ENCODE measurements around the gene SF1. TPM values are rescaled to one million over a fixed set of nuclear protein-coding genes. Genes with fewer than 3 reads are reported as not detected.
A peak's percentile ranks its signal among the peaks of the same experiment; 100 is the strongest.

Gene SF1
- total RNA-seq, 2 donors from 2014 or later, result 196 to 213 TPM

DNA sequence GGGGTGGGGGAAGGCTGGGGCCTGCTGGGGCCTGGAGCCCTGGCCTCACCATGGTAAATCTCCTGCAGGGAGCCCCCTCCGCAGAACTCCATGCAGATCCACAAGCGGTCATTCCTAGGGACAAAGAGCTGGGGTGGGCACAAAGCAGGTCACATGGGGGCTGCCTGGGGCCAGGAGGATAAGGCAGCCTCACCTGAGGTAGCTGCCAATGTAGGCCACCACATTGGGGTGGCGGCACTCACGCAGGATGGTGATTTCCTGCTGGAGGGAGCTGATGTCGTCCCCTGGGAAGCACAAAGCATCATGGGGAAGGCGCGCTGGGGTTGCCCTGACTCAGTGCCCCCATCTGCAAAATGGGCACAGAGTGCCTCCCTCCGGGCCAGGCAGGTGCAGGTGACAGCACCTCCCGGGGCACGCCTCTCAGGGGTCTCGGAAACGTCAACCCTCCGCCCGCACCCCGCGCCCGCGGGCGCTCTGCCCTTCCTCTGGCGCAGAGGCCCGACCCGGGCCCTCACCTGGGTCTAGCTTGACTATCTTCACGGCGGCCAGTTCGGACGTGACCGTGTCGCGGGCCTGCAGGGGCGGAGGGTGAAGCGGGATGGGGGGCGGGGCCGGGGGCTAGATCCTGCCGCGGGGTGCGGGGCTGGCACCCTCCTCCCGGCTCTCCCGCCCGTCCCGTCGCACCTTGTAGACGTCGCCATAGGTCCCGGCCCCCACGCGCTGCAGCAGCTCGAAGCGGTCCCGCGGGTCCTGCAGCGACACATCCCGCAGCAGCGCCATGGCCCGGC is 24.2 kb upstream of the SF1 start:
- Histone ChIP-seq H3K4me1 (peaks cover 0 to 27% of the 10 kb centered on the region in 2 donors), H3K36me3 (peaks cover 13% of the 10 kb centered on the region), H3K27ac (peak overlapping the region; percentile 78 to 92), H3K9me3 (no peaks in the 10 kb centered on the region), H3K27me3 (no peaks in the 10 kb centered on the region), H3K4me3 (peak overlapping the region; percentile 68 to 71)
- no peak for DNase-seq (ENCODE audit: low spot score)
- TF ChIP-seq, protein P1, sequence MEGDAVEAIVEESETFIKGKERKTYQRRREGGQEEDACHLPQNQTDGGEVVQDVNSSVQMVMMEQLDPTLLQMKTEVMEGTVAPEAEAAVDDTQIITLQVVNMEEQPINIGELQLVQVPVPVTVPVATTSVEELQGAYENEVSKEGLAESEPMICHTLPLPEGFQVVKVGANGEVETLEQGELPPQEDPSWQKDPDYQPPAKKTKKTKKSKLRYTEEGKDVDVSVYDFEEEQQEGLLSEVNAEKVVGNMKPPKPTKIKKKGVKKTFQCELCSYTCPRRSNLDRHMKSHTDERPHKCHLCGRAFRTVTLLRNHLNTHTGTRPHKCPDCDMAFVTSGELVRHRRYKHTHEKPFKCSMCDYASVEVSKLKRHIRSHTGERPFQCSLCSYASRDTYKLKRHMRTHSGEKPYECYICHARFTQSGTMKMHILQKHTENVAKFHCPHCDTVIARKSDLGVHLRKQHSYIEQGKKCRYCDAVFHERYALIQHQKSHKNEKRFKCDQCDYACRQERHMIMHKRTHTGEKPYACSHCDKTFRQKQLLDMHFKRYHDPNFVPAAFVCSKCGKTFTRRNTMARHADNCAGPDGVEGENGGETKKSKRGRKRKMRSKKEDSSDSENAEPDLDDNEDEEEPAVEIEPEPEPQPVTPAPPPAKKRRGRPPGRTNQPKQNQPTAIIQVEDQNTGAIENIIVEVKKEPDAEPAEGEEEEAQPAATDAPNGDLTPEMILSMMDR (IDR thresholded peaks at IDR 0.05), result no peak

DNA sequence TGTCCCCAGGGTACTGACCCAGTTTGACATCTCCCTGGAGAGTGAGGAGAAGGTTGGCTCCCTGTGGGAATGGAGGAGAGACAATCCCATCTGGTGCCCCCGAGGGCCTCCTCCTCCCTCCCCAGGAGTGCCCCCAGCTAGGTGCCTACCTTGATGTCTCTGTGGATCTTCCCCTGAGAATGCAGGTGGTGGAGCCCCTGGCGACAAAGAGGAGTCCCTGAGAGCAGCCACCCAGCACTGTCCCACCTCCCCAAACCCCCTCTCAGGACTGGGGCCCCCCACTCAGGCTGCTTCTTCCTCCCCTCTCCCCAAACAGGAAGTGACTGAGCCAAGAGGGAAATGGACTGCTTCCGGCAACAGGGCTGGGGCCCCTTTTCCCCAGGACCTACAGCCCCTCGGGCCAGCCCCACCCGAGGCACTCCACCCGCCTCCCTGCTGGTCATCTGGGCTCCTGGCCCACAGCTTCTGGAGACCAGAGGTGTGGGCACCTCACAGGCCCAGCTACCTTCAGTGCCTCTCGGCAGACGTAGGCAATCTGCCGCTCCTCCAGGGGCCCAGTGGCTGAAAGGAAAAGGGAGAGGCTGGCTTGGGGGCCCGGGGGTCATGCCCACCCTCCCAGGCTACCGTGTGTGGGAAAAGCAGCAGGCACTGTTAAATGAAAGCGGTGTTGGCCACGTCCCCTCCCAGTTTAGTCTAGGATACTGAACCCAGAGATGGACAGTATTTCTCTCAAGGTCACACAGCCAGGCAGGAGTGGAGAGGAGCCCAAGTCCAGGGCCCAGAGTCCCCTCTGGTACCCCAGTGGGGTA is 23.4 kb upstream of the SF1 start:
- peaks cover 0 to 27% of the 10 kb centered on the region in 2 donors for H3K4me1 ChIP-seq
- TF ChIP-seq, protein P1 (IDR thresholded peaks at IDR 0.05), result no peak
- no peak for DNase-seq (ENCODE audit: low spot score)
- H3K4me3 ChIP-seq, result peak overlapping the region; percentile 68 to 71
- H3K27ac ChIP-seq, result peak overlapping the region; percentile 78 to 92
- H3K36me3 ChIP-seq, result peaks cover 20% of the 10 kb centered on the region
- H3K27me3 ChIP-seq, result no peaks in the 10 kb centered on the region
- no peaks in the 10 kb centered on the region for H3K9me3 ChIP-seq

DNA sequence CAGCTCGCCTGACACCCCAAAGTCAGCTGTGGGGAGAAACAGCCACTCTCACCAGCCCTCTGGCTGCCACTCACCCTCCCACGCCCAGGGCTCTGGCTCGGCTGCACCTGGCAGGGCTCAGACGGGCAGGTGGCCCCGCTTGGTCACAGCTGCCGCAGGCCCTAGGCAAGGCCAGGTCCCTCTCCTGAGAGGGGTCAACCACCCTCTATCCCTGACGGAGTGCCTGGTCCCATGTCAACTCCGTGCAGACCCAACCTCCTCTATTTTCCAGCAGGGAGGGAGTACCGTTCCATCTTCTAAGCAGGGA is 22.8 kb upstream of the SF1 start:
- Histone ChIP-seq H3K27me3 (no peaks in the 10 kb centered on the region), H3K4me3 (no peak overlapping the region), H3K9me3 (no peaks in the 10 kb centered on the region), H3K27ac (peak overlapping the region in 1 of 2 donors; percentile 92), H3K4me1 (peaks cover 0 to 27% of the 10 kb centered on the region in 2 donors), H3K36me3 (peaks cover 27% of the 10 kb centered on the region)
- TF ChIP-seq, protein P1 (IDR thresholded peaks at IDR 0.05), result no peak
- DNase-seq (ENCODE audit: low spot score), result no peak

DNA sequence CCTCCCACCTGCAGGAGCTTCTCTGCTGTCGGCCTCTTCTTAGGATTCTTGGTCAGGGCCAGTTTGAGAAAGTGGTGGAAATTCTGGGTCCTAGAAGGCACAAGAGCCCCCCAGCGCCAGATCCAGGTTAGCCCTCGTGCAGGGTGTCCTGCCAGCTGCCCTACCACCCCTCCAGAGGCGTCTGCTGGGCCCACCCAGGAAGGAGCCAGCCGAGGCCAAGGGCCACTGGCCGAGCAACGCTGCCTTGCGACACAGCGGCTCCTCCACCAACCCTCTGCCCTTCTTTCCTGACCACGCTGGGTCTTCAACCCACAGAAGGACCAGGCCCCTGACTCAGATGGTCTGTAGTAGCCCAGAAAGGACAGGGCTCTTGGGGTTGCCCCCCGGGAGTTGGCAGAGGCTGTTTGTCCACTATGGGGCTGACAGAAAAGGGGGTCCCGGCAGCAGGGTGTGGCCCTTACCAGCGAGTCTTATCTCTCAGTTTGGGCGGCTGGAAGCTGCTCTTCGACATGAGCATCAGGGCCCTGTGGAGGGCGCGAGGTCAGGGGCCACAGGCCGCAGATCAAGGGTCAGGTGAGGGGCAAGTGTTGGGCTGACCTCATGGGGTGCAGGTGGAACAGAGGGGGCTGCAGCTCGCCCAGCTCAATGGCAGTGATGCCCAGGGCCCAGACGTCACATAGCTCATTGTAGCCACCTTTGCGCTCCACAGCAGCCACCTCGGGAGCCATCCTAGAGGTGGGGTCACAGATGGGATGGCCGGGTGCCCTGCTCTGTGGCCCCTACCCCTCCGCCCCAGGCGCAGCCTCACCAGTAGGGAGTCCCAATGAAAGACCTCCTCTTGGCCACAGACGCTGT is 22.2 kb upstream of the SF1 start:
- DNase-seq (ENCODE audit: low spot score), result no peak
- Histone ChIP-seq H3K4me1 (peaks cover 0 to 27% of the 10 kb centered on the region in 2 donors), H3K27me3 (no peaks in the 10 kb centered on the region), H3K36me3 (peaks cover 23% of the 10 kb centered on the region), H3K4me3 (no peak overlapping the region), H3K9me3 (no peaks in the 10 kb centered on the region), H3K27ac (no peak overlapping the region)
- TF ChIP-seq, protein P1 (IDR thresholded peaks at IDR 0.05), result no peak

DNA sequence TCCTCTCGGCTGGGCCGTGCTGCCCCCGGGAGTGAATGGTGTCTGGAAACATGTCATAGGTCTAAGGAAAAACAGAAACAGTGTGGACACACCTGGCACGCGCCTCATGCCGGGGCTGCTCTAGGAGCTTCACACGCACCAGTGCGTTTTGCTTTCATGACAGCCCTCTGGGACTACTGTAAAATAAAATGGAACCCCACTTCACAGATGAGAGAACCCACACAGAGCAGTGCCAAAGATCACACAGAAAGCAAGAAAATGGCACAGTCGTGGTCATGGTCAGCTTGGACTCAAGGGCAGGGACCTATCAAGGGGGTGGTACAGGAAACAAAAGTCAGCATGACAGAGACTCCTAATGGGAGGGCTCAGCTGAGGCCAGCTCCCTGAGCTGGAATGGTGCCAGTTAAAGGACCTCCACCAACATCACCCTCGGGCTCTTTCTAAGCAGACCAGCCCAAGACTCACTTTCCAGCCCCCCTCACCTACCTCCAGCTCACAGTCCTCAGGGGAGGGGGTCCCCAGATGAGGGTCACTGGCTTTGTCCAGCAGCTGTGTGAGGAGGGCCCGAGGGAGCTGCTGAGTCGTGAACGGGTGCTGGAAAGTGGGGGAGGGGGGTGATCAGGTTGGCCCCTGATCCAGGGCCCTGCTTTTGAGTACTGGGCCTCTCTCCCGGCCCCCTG is 21.4 kb upstream of the SF1 start:
- Histone ChIP-seq H3K27ac (no peak overlapping the region), H3K4me3 (no peak overlapping the region), H3K36me3 (peaks cover 16% of the 10 kb centered on the region), H3K27me3 (no peaks in the 10 kb centered on the region), H3K4me1 (peaks cover 0 to 26% of the 10 kb centered on the region in 2 donors), H3K9me3 (no peaks in the 10 kb centered on the region)
- DNase-seq (ENCODE audit: low spot score), result no peak
- TF ChIP-seq, protein P1 (IDR thresholded peaks at IDR 0.05), result no peak
